DMS53 treated with DMSO at 0.1 percent for 48 hours (cell line): ENCODE results near the gene MAG.
"Not testable (repeated sequence)": the region's sequence is repeated elsewhere in the genome, so short reads cannot be mapped to it uniquely, and the experiment has no call there.

Experiments
- DNase-seq: peaks from one replicate; lab custom pipeline; 2025; ENCODE audit not compliant: unreplicated experiment; lab: John Stamatoyannopoulos, UW

Gene MAG

GRCh38 chr19:35357867-35358573 is 66.1 kb downstream of the MAG start, which contains the start of gene FFAR3:
TSS of gene FFAR3 (plus strand) at chr19:35358460. CDS start at chr19:35358891, 431 bp downstream.
- DNase-seq: no peak

- DNase-seq: not testable (repeated sequence)
These were observed 66.9 kb downstream of the MAG start for GRCh38 chr19:35358834-35359233.

GRCh38 chr19:35359395-35359794 is 67.4 kb downstream of the MAG start:
- DNase-seq: not testable (repeated sequence)

DNA sequence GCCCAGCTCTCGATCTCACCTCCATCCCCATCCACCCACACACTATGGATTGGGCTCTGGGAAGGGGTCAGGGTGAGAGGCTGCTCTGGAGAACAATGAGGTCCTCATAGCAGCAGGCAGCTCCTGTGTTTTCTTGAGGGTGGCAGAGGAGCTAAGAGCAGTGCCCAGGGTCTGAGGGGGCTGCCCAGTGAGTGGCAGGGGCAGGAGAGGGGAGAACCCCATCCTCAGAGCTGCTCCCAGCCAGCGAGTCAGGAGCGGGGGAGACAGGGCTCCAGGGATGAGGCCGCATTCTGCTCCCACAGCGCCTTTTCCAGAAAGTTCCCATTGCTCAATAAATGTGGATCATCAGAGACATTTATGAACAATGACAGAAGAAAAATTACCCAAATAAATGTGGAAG is 68.1 kb downstream of the MAG start:
- DNase-seq: not testable (repeated sequence)

DNA sequence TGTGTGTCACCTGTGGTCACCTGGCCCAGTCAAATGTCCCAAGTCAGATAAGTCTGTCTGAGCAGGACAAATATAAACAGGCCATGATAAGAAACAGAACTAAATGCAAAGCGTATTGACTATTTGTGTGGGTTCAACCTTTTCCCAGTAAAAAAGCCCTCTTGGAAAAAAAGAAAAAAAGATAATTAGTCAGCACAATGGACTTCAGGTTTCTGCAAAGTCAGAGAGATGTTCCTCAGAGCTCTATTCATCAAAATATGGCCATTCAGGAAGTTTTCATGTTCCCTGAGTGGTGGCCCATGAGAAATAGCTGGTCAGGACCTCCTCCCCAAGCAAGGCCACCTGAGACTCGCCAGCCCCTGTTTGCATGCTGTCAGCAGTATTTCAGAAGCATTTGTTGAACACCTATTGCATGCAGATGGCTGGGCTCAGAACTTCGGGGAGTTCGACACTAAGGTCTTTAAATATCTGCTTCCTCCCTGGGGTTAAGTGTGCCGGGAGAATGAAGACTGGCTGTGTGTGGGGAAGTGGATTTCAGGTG is 69.0 kb downstream of the MAG start:
- DNase-seq: no peak

DNA sequence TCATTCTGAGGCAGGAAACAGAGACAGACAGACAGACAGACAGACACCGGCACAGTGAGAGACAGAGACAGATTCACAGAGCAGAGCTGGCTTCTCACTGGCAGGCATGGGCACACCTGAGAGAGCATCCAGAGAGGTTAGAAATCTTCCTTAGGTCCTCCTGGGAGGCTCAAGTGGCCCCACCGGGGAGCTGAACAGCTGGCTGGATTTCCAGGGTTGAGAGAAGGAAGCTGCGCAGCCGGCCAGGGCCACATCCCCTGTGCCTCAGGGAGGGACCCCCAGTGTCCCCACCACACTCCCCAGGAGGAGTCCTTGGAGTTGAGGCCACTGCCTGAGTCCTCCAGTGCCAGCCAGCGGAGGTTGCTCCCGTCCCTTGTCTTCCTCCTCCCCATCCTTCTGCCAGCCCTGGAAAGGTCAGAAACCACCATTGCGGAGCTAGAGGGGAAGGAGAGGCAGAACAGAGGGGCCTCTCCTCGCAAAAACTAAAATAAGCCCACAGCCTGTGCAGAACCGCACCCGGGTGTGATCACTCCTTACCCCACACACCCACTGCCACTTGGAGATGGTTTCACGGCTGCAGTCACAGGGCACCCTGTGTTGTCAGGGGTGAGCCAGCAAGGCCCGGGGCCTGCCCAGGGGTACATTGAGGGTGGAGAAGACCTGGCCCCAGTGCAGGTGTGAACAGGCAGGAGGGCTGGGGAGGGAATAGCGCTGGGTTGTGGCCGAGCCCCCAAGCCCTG is 70.5 kb downstream of the MAG start:
- no peak for DNase-seq

DNA sequence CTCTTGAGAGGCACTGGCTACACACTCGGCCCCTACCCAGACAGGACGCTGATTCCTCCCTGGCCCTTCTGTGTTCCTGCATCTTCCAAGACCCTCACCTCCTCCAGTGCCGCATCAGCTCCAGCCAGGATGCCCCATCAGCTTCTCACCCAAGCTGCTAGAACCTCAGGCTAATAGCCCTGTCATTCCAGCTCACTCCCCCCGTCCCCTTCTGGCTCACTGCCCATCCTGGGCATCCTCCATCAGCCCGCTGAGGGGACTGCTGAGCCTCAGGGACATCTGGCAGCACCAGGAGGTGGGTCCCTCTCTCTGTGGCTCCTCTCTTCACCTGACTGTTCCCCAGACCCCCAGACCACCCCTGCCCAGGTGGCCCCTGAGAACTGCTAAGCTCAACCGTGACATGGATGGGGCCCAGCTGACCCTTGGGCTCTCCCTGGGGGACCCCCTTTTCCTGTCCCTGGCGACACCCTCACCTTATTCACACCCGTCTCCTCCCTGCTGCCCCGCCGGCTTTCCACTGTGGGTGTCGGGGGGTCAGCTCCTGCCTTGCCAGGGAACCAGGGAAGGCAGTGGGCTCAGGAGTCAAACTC is 71.1 kb downstream of the MAG start:
- no peak for DNase-seq
